Femur (tissue), 1 donor: ENCODE measurements around the gene ZNF440.
"Not testable (repeated sequence)": the region's sequence is repeated elsewhere in the genome, so short reads cannot be mapped to it uniquely, and the experiment has no call there.

ENCODE experiments used
- DNase-seq: peaks from one replicate; pipeline ENCODE4 v3.0.0-alpha.2; 2017

The ZNF440 gene

DNA sequence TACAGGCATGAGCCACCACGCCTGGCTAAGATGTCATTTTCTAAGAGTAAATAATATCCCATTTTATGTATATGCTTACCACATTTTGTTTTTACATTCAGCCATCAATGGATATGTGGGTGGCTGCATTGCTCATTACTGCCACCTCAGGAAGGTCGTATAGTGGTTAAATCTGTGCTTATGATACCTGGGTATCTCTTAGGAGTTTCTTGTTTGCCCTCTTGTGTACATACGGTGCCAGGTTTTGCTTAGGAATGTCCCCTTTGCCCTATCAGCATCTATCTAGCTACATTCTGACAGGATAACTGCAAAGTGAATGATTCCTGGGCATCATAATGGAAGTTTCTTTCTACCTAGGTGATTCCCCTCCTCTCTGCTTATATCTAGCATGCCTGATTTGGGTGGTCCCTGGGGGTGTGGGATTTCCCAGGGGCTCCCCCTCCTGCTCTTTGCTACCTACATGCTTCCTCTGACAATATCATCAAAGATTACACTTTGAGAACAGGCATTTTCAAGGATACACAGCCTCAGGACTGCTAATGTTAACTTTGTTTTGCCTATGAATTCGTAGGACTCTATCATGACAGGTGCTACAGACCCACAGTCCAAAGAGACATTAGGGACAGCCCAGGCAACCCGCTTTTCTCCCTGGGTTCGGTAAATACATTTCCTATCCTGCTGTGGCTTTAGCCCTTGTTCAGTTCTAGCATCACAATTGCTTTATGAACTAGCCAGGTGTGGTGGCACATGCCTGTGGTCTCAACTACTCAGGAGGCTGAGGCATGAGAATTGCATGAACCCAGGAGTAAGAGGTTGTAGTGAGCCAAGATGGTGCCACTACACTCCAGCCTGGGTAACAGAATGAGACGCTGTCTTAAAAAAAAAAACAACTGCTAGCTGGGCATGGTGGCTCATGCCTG, 15.1 kb downstream of the ZNF440 start:
- not testable (repeated sequence) for DNase-seq

DNA sequence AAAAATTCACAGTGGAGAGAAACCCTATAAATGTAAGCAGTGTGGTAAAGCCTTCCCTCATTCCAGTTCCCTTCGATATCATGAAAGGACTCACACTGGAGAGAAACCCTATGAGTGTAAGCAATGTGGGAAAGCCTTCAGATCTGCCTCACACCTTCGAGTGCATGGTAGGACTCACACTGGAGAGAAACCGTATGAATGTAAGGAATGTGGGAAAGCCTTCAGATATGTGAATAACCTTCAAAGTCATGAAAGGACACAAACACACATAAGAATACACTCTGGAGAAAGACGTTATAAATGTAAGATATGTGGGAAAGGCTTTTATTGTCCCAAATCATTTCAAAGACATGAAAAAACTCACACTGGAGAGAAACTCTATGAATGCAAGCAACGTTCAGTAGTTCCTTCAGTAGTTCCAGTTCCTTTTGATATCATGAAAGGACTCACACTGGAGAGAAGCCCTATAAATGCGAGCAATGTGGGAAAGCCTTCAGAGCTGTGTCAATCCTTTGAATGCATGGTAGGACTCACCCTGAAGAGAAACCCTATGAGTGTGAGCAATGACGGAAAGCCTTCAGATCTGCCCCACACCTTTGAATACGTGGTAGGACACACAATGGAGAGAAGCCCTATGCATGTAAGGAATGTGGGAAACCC, 18.3 kb downstream of the ZNF440 start:
- DNase-seq = no peak

DNA sequence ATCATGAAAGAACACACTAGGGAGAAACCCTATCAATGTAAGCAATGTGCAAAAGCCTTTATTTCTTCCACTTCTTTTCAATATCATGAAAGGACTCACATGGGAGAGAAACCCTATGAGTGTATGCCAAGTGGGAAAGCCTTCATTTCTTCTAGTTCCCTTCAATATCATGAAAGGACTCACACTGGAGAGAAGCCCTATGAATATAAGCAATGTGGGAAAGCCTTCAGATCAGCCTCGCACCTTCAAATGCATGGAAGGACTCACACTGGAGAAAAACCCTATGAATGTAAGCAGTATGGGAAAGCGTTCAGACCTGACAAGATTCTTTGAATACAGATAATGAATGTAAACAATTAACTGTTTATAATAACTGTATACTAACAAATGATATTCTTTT, 19.5 kb downstream of the ZNF440 start:
- DNase-seq = no peak

DNA sequence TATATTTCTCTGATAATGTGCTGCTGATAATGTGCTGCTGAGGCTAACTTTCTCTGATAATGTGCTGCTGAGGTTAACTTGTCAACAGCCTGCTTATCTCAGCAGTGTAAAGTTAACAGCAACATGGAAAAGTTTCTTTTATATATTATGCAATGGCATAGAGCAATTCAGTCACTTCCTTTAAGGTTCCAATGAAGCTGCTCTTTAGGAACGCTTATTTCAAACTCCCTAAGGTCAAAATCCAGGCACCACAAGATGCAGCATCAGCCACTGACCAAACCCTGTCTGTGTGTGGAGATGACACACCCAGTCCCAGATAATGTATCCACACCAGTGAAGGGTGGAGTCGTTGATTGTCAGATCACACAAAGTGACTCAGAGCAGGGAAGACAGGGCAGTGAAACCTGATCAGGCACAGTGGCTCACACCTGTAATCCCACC, 21.6 kb downstream of the ZNF440 start:
- not testable (repeated sequence) for DNase-seq

DNA sequence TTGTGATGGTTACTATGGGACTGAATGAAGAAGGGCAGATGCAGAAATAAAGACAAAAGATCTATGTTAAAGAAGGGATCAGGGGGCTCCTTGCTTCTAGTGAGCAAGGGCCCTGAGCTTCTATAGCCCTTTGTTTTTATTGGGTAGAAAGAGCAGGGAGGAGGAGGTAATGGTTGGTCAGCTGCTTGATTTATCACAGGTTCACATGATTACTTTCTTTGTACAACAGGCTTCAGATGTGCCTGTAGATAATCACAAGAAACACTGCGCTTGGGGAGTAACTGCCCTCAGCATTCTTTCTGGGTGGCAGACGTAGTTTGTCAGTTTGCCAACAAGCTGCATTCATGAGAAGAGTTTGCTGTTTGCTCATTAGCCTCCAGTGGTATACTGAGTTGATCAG, 29.6 kb downstream of the ZNF440 start:
- no peak for DNase-seq

DNA sequence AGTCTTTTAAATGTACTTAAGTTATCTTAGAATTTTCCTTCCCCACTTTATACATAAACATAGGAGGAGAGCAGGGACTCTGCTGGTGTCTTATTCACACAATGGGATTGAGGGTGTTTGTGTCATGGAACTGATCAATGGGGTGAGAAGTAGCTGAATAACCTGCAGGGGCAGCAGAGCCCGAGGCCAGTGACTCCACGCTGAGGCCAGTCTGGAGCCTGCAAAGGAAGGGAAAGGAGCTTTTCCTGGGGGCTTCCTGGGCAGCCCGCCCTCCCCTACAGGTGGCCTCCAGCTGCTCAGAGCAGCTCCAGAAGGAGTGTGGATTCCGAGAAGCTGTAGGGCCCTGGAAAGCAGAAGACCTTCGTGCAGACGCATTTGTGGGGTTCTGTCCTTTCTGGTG, 33.5 kb downstream of the ZNF440 start:
- DNase-seq = not testable (repeated sequence)

DNA sequence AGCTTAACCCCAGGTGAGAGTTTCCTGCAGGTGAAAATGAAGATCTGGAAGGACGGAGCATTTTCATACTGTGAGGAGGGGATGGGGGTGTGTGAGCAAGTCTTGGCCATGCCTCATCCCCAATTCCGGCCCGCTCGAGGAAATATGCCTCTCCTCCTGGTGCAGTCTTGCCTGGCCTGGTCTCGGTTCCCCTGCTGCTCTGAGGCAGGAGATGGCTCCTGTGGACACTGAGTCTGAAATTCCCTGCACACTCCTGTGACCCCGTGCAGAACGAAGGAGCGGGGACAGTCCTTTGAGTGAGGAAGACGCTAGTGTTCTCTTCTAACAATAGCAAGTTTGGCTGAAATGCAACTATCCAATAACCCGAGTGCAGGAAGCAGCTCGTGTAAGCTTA, 34.1 kb downstream of the ZNF440 start:
- no peak for DNase-seq

DNA sequence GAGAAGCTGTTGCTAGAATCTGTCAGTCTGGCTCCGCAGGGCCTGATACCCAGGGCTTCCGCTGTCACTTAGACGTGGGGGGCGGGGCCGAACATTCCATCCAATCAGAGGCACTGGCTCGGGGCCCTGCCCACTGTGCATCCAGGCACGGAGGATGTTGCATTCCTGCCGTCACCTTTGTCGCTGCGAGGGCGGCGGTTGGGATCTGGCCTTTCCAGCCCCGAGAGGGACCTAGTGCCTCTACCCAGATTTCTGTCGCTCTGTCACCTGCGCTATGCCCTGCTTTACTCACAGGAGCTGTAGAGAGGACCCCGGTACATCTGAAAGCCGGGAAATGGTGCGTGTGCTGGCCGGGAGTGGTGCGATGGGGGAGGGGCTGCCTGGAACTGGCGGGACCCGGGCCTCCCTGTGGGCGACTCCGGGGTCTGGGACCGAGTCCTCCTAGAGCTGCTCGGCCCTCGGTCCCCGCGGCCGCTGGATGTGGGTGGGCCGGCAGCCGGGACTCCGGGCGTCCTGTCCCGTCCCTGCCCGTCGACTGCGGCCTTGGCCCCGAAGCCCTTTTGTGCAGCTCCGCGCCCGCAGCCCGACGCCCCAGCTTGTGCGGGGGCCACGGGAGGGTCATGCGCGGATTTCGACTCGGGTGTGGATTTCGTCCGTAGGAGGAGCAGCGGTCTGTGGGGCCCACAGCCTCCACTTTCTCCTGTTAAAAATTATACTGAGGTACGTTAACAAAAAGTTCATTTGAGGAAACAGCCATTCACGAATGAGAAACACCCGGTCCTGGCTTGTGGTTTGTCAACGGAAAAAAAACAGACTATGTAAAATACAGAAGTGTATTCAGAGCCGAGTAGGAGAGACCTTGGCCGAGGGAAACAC, 34.8 kb downstream of the ZNF440 start, which contains the start of gene ZNF439:
Gene ZNF439, plus strand, starts transcription at position 133 of the 876 bp plus-strand sequence. Its CDS starts 142 bp downstream, at position 275.
- peak; percentile 93 for DNase-seq

DNA sequence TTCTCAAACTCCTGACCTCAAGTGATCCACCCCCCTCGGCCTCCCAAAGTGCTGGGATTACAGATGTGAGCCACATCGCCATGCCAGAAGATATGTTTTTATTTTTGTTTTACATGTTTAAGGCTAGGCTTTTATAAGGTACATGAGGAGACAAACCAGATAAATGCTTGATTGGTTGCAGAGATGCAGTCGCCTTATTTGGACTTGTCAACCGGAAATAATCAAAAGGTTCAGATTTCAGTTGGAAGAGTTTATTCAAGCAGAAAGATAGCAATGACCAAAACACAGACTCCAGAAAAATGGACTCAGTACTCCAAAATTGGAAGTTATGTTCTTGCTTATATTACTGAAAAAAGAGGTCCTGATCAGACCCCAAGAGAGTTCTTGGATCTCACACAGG, 36.2 kb downstream of the ZNF440 start:
- not testable (repeated sequence) for DNase-seq

DNA sequence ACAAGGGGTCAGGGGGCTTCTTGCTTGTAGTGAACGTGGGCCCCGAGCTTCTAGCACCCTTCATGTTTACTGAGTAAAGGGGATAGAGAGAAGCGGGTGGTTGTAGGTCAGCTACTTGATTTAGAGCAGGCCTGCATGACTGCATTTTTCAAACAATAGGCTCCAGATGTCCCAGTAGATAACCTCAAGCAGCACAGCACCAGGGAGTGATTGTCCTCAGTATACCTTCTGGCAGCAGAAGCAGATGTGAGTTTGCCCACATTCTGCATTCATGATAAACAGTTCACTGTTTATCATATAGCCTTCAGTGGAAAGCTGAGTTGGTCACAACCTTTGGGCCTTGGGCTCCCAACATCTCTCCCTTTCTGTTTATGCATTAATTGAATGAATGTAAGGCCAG, 39.3 kb downstream of the ZNF440 start:
- DNase-seq = no peak

DNA sequence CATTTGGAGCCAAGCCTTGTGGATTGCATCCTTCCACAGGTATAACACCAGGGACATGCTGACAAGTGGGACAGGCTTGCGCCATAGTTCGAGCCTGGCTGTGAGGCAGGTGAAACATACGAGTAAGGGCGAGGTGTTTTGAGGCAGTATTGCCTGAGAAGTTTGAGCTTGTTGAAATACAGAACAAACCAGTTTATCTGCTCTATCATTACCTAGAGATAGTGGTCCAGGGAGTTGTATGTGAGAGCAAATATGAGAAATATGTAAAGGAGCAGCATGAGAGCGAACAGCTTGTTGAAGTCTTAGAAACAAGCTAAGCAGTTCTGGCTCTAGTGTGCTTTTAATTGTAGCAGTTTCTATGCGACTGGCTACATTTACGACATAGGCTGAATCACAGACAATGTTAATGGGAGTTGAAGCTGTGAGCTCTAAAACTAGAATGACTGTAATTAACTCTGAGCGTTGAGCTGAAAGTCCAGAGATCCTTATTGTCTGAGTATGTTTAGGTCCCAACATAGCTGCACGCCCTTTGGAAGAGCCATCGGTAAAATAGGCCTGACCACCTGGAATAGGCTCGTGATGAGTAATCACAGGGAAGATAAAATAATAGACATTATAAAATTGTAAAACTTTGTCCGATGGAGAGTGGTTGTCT, 42.6 kb downstream of the ZNF440 start:
- no peak for DNase-seq

DNA sequence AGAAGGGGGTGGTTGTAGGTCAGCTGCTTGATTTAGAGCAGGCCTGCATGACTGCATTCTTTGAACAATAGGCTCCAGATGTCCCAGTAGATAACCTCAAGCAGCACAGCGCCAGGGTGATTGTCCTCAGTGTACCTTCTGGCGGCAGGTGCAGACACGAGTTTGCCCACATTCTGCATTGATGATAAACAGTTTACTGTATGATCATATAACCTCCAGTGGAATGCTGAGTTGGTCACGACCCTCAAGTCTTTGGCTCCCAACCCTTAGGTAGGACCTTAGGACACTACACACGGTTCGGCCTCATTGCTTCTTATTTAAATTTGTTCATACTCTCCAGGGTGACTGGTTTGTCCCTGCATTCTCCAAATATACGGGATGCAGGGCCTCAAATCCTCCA, 46.6 kb downstream of the ZNF440 start:
- no peak for DNase-seq

DNA sequence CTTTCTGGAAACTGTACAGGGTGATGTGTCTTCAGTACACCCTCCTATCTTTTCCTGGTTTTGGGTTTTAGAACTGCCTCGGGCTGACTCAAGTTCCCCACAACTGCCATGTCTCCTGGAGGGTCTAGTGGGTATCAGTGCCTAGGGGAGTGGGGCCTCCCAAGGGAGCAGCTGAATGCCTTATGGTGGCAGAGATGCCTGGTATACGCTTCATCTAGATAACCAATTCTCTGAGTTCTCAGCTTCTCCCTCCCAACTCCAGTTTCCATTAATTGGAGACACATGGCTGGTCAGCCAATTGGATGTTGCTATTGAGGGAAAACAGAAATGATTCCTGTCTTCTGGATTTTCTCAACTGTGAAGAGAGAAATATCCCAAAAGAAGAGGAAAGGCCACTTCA, 47.2 kb downstream of the ZNF440 start:
- no peak for DNase-seq

DNA sequence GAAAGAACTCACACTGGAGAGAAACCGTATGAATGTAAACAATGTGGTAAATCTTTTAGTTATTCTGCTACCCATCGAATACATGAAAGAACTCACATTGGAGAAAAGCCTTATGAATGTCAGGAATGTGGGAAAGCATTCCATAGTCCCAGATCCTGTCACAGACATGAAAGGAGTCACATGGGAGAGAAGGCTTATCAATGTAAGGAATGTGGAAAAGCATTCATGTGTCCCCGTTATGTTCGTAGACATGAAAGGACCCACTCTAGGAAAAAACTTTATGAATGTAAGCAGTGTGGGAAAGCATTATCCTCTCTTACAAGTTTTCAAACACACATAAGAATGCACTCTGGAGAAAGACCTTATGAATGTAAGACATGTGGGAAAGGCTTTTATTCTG, 53.7 kb downstream of the ZNF440 start:
- not testable (repeated sequence) for DNase-seq

DNA sequence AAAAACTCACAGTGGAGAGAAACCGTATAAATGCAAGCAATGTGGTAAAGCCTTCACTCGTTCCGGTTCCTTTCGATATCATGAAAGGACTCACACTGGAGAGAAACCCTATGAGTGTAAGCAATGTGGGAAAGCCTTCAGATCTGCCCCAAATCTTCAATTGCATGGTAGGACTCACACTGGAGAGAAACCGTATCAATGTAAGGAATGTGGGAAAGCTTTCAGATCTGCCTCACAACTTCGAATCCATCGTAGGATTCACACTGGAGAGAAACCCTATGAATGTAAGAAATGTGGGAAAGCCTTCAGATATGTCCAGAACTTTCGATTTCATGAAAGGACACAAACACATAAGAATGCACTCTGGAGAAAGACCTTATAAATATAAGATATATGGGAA, 54.1 kb downstream of the ZNF440 start:
- DNase-seq = no peak

DNA sequence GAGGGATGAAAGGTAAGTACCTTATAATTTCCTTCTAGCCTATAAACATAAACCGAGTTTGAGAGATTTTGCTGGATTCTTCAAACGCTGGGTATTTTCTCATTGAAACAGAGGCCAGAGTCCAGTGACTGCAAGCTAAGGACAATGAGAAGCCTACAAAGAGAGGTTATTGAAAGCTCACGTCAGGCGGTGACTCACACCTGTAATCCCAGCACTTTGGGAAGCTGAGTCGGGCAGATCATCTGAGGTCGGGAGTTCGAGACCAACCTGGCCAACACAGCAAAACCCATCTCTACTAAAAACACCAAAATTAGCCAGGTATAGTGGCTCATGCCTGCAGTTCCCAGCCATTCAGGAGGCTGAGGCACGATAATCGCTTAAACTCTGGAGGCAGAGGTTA, 58.6 kb downstream of the ZNF440 start:
- DNase-seq = no peak

DNA sequence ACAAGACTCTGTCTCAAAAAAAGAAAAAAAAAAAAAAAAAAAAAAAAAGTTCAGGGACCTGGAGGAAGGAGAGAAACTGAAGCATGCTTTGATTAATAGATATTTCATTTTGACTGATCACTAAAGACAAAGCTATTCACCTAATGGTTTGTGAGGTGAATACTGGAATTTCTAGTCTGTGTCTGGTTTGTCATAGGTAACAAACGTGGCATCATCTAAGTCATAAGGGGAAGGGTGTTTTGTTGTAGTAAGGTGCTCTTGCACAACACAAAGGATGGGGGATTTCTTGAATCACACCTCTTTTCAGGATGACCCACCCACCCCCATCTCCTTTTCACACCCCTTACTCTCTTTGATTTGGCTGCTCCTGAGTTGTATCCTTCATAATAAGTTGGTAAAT, 59.7 kb downstream of the ZNF440 start:
- no peak for DNase-seq

DNA sequence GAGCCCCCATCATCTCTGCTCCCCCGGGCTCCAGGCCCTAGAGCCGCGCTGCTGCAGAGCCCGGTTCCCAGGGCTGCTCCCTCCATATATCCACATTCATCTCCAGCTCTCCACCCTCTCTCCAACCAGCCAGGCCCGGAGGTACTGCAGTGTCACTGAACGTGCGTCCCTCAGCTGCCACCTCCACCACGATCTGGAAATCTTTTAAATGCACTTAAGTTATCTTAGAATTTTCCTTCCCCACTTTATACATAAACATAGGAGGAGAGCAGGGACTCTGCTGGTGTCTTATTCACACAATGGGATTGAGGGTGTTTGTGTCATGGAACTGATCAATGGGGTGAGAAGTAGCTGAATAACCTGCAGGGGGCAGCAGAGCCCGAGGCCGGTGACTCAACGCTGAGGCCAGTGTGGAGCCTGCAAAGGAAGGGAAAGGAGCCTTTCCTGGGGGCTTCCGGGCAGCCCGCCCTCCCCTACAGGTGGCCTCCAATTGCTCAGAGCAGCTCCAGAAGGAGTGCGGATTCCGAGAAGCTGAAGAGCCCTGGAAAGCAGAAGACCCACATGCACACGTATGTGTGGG, 65.7 kb downstream of the ZNF440 start:
- DNase-seq = not testable (repeated sequence)

DNA sequence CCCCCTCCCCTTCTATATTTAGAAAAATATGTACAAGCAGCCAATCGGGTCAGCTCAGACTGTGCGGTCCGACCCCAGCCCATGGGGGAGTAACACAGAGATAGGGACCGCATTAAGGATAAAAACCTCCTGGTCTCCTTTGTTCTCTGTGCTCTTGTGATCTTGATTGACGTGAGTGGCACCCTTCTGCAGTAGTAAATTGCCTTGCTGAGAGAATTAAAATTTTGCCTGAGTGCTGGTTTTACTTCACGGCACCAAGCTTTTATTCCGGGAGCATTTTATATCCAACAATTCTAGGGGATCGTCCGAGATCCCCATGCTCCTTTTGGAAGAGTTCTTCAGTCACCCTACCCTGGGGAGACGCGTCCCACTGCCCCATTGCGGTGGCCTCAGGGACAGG, 66.5 kb downstream of the ZNF440 start:
- no peak for DNase-seq

DNA sequence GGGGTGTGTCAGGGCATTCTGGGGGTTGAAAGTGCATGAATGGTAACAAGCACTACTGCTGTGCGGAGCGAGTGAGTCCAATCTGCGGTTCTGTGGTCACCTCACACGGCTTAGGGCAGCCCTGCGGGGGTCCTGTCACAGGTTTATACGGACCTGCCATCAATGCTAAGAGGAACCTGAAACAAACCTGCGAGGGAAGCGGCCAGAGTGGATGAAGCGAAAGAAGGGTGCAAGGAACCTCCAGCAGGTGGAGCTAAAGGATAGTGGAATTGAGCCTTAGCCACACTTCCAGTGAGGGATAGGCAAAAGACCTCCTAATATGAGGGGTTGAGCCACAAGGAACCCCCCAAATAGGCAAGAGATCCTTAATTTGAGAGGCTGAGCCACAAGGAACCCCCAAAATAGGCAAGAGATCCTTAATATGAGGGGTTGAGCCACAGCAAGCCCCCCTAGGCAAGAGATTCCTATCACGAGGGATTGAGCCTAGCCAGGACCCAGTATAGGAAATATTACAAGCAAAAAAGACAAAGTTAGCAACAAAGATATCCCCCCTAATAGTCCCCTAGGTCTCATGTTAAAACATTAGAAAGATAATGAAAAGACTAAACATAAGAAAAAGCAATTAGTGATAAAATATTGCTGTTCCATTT, 67.2 kb downstream of the ZNF440 start:
- DNase-seq = peak; percentile 59

DNA sequence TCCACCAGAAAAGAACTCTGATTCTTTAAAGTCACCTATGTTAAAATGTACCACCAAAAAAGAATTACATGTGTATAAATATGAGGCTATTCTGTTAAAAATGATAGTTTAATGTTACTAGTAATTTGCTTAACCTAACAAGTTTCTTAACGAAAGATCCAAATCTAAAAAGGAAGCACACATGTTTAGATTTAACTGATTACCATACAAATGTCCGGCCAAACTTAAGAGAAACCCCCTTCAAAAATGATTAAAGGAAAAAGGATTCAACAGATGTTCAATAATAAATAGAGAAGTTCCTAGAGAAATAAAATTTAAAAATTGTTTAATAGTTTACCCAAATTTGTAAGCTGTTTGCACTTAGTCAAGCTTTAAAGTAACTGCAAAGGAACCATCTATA, 68.5 kb downstream of the ZNF440 start:
- DNase-seq = no peak
